ENCODE data around the gene TRMT6.
A peak's percentile ranks its signal among the peaks of the same experiment; 100 is the strongest.

TRMT6 gene

GRCh38 chr20:5989539-5989938 is 39.2 kb upstream of the TRMT6 start:
- H3K23ac ChIP-seq (ENCODE audit: low read length): no peak overlapping the region
- H2AK5ac ChIP-seq (ENCODE audit: low read length): no peak overlapping the region
- H3K79me2 ChIP-seq (ENCODE audit: control insufficient read depth, insufficient read depth, low read length): no peaks in the 10 kb centered on the region
- no peak overlapping the region for H3K9ac ChIP-seq (ENCODE audit: low read length)
- no peak overlapping the region for H3K56ac ChIP-seq (ENCODE audit: low read length)
- no peak overlapping the region for H3K18ac ChIP-seq (ENCODE audit: low read length)
- DNase-seq: peak; percentile 32
- no peak overlapping the region for H3K4ac ChIP-seq (ENCODE audit: low read depth, low read length)
- no peak overlapping the region for H4K5ac ChIP-seq (ENCODE audit: low read length)
- H3K79me1 ChIP-seq (ENCODE audit: low read length): no peaks in the 10 kb centered on the region
- no peak overlapping the region for H2BK5ac ChIP-seq (ENCODE audit: low read length)
- H3K27me3 ChIP-seq (ENCODE audit: insufficient read depth, low read length, poor library complexity): no peaks in the 10 kb centered on the region
- H3K36me3 ChIP-seq (ENCODE audit: control insufficient read depth, insufficient read depth, low read length): peaks cover 2% of the 10 kb centered on the region
- no CpG with 5 or more reads among the region's 1 CpG for WGBS (ENCODE audit: extremely low coverage, insufficient coverage, low lambda C conversion rate)
- no peak overlapping the region for H3K27ac ChIP-seq (ENCODE audit: low read depth, low read length)
- H3K4me1 ChIP-seq (ENCODE audit: control insufficient read depth, low read depth, low read length): no peaks in the 10 kb centered on the region
- no peak overlapping the region for H3K4me2 ChIP-seq (ENCODE audit: low read length)
- H2BK120ac ChIP-seq (ENCODE audit: low read depth, low read length): no peak overlapping the region
- H3K4me3 ChIP-seq (ENCODE audit: low read length): no peak overlapping the region
- no peak overlapping the region for H4K8ac ChIP-seq (ENCODE audit: low read depth, low read length)
- H2BK15ac ChIP-seq (replicated peaks; ENCODE audit: low read depth): no peak overlapping the region

- H3K4me3 ChIP-seq (ENCODE audit: low read length): no peak overlapping the region
- no peak overlapping the region for H3K9ac ChIP-seq (ENCODE audit: low read length)
- H2BK15ac ChIP-seq (replicated peaks; ENCODE audit: low read depth): no peak overlapping the region
- no peaks in the 10 kb centered on the region for H3K79me1 ChIP-seq (ENCODE audit: low read length)
- no CpG with 5 or more reads among the region's 2 CpGs for WGBS (ENCODE audit: extremely low coverage, insufficient coverage, low lambda C conversion rate)
- no peak overlapping the region for H3K18ac ChIP-seq (ENCODE audit: low read length)
- no peak for DNase-seq
- no peak overlapping the region for H2AK5ac ChIP-seq (ENCODE audit: low read length)
- no peak overlapping the region for H4K5ac ChIP-seq (ENCODE audit: low read length)
- H3K4me1 ChIP-seq (ENCODE audit: control insufficient read depth, low read depth, low read length): no peaks in the 10 kb centered on the region
- H3K27me3 ChIP-seq (ENCODE audit: insufficient read depth, low read length, poor library complexity): no peaks in the 10 kb centered on the region
- H4K8ac ChIP-seq (ENCODE audit: low read depth, low read length): no peak overlapping the region
- H2BK5ac ChIP-seq (ENCODE audit: low read length): no peak overlapping the region
- peaks cover 2% of the 10 kb centered on the region for H3K36me3 ChIP-seq (ENCODE audit: control insufficient read depth, insufficient read depth, low read length)
- no peaks in the 10 kb centered on the region for H3K79me2 ChIP-seq (ENCODE audit: control insufficient read depth, insufficient read depth, low read length)
- no peak overlapping the region for H3K4ac ChIP-seq (ENCODE audit: low read depth, low read length)
- H3K23ac ChIP-seq (ENCODE audit: low read length): no peak overlapping the region
- H2BK120ac ChIP-seq (ENCODE audit: low read depth, low read length): no peak overlapping the region
- H3K4me2 ChIP-seq (ENCODE audit: low read length): no peak overlapping the region
- H3K56ac ChIP-seq (ENCODE audit: low read length): no peak overlapping the region
- H3K27ac ChIP-seq (ENCODE audit: low read depth, low read length): no peak overlapping the region
These were observed 37.0 kb upstream of the TRMT6 start for GRCh38 chr20:5987383-5987782.

- Histone ChIP-seq H3K79me1 (ENCODE audit: low read length) (no peaks in the 10 kb centered on the region), H3K4me2 (ENCODE audit: low read length) (no peak overlapping the region), H2AK5ac (ENCODE audit: low read length) (no peak overlapping the region), H3K27me3 (ENCODE audit: insufficient read depth, low read length, poor library complexity) (no peaks in the 10 kb centered on the region), H3K56ac (ENCODE audit: low read length) (no peak overlapping the region), H3K18ac (ENCODE audit: low read length) (no peak overlapping the region), H3K4me1 (ENCODE audit: control insufficient read depth, low read depth, low read length) (no peaks in the 10 kb centered on the region), H2BK120ac (ENCODE audit: low read depth, low read length) (no peak overlapping the region), H3K4ac (ENCODE audit: low read depth, low read length) (no peak overlapping the region), H3K4me3 (ENCODE audit: low read length) (no peak overlapping the region), H2BK5ac (ENCODE audit: low read length) (no peak overlapping the region), H4K5ac (ENCODE audit: low read length) (no peak overlapping the region), H3K27ac (ENCODE audit: low read depth, low read length) (no peak overlapping the region), H3K9ac (ENCODE audit: low read length) (no peak overlapping the region), H3K79me2 (ENCODE audit: control insufficient read depth, insufficient read depth, low read length) (no peaks in the 10 kb centered on the region), H2BK15ac (replicated peaks; ENCODE audit: low read depth) (no peak overlapping the region), H3K23ac (ENCODE audit: low read length) (no peak overlapping the region), H3K36me3 (ENCODE audit: control insufficient read depth, insufficient read depth, low read length) (peaks cover 3% of the 10 kb centered on the region), H4K8ac (ENCODE audit: low read depth, low read length) (no peak overlapping the region)
- DNase-seq: no peak
- no CpG with 5 or more reads among the region's 5 CpGs for WGBS (ENCODE audit: extremely low coverage, insufficient coverage, low lambda C conversion rate)
These were observed 30.6 kb upstream of the TRMT6 start for GRCh38 chr20:5980720-5981538.

DNA sequence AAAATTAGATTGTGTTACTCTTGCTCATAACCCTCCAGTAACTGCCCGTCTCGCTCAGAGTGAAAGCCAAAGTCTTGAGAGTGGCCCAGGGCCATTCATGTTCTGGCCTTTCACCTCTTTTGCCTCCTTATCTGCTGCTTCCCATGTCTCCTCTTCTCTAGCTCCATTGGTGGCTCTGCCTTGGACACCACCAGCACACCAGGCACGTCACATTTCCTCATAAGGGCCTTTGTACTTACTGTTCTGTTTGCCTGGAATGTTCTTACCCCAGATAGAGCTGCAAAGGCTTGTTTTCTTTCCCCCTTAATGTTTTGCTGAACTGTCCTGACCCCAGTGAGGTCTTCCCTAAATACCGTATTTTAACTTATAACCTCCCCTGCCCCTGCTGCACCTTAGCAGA is 29.5 kb upstream of the TRMT6 start:
- Histone ChIP-seq H3K79me1 (ENCODE audit: low read length) (no peaks in the 10 kb centered on the region), H4K8ac (ENCODE audit: low read depth, low read length) (no peak overlapping the region), H3K27me3 (ENCODE audit: insufficient read depth, low read length, poor library complexity) (no peaks in the 10 kb centered on the region), H3K27ac (ENCODE audit: low read depth, low read length) (no peak overlapping the region), H3K79me2 (ENCODE audit: control insufficient read depth, insufficient read depth, low read length) (no peaks in the 10 kb centered on the region), H3K4ac (ENCODE audit: low read depth, low read length) (no peak overlapping the region), H2BK15ac (replicated peaks; ENCODE audit: low read depth) (no peak overlapping the region), H3K18ac (ENCODE audit: low read length) (no peak overlapping the region), H3K4me3 (ENCODE audit: low read length) (no peak overlapping the region), H3K4me2 (ENCODE audit: low read length) (no peak overlapping the region), H2BK120ac (ENCODE audit: low read depth, low read length) (no peak overlapping the region), H4K5ac (ENCODE audit: low read length) (no peak overlapping the region), H2BK5ac (ENCODE audit: low read length) (no peak overlapping the region), H3K36me3 (ENCODE audit: control insufficient read depth, insufficient read depth, low read length) (peaks cover 3% of the 10 kb centered on the region), H3K9ac (ENCODE audit: low read length) (no peak overlapping the region), H3K23ac (ENCODE audit: low read length) (no peak overlapping the region), H3K56ac (ENCODE audit: low read length) (no peak overlapping the region), H2AK5ac (ENCODE audit: low read length) (no peak overlapping the region), H3K4me1 (ENCODE audit: control insufficient read depth, low read depth, low read length) (no peaks in the 10 kb centered on the region)
- no peak for DNase-seq
- WGBS (ENCODE audit: extremely low coverage, insufficient coverage, low lambda C conversion rate): no CpG with 5 or more reads among the region's 4 CpGs

DNA sequence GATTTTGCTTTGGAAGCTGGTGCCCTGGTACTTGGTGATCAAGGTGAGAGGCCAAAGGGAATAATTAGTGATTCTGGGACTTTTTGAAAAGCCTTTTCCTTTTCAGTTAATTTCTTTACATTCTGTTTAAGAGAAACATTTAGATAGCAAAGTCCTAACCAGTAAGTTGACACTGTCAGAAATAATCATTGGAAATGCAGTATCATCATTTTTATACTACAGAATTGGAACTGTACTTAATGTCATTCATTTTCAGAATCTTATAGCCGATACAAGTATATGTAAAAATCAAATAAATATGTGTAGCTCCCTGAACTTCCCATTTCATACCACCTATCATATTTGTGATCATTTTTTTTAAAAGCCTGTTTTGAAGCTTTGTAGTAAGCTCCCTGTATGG is 27.6 kb upstream of the TRMT6 start:
- whole genome bisulfite sequencing (ENCODE audit: extremely low coverage, insufficient coverage, low lambda C conversion rate): no CpG with 5 or more reads among the region's 1 CpG
- H4K5ac ChIP-seq (ENCODE audit: low read length): no peak overlapping the region
- no peak overlapping the region for H3K4me3 ChIP-seq (ENCODE audit: low read length)
- H2BK5ac ChIP-seq (ENCODE audit: low read length): no peak overlapping the region
- H3K4ac ChIP-seq (ENCODE audit: low read depth, low read length): no peak overlapping the region
- no peak overlapping the region for H2BK15ac ChIP-seq (replicated peaks; ENCODE audit: low read depth)
- DNase-seq: no peak
- H3K4me2 ChIP-seq (ENCODE audit: low read length): no peak overlapping the region
- H2BK120ac ChIP-seq (ENCODE audit: low read depth, low read length): no peak overlapping the region
- no peaks in the 10 kb centered on the region for H3K4me1 ChIP-seq (ENCODE audit: control insufficient read depth, low read depth, low read length)
- H3K27ac ChIP-seq (ENCODE audit: low read depth, low read length): no peak overlapping the region
- peaks cover 3% of the 10 kb centered on the region for H3K36me3 ChIP-seq (ENCODE audit: control insufficient read depth, insufficient read depth, low read length)
- H3K9ac ChIP-seq (ENCODE audit: low read length): no peak overlapping the region
- no peak overlapping the region for H3K23ac ChIP-seq (ENCODE audit: low read length)
- no peaks in the 10 kb centered on the region for H3K79me2 ChIP-seq (ENCODE audit: control insufficient read depth, insufficient read depth, low read length)
- H3K18ac ChIP-seq (ENCODE audit: low read length): no peak overlapping the region
- no peak overlapping the region for H4K8ac ChIP-seq (ENCODE audit: low read depth, low read length)
- no peaks in the 10 kb centered on the region for H3K27me3 ChIP-seq (ENCODE audit: insufficient read depth, low read length, poor library complexity)
- no peaks in the 10 kb centered on the region for H3K79me1 ChIP-seq (ENCODE audit: low read length)
- H2AK5ac ChIP-seq (ENCODE audit: low read length): no peak overlapping the region
- no peak overlapping the region for H3K56ac ChIP-seq (ENCODE audit: low read length)

DNA sequence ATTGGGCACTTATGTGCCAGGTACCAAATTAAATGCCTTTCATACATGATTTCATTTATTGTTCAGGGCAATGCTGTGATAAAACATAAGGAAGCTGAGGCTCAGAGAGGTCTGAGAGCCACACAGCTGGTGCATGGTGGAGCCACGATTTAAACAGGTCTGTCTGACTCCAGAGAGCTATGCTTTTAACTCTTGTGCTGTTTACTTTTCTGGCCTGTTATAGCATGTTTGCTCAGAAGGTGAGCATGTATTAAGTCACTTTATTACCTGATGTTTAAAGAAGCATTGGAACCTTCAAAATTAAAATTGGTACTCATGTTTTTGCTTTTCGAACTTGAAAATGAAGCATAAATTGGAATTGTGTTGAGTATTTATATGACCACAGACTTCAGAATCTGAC is 26.9 kb upstream of the TRMT6 start:
- Histone ChIP-seq H3K27ac (ENCODE audit: low read depth, low read length) (no peak overlapping the region), H3K4me2 (ENCODE audit: low read length) (no peak overlapping the region), H3K4me3 (ENCODE audit: low read length) (no peak overlapping the region), H2BK5ac (ENCODE audit: low read length) (no peak overlapping the region), H3K79me1 (ENCODE audit: low read length) (no peaks in the 10 kb centered on the region), H3K79me2 (ENCODE audit: control insufficient read depth, insufficient read depth, low read length) (no peaks in the 10 kb centered on the region), H2AK5ac (ENCODE audit: low read length) (no peak overlapping the region), H3K4ac (ENCODE audit: low read depth, low read length) (no peak overlapping the region), H3K23ac (ENCODE audit: low read length) (no peak overlapping the region), H3K18ac (ENCODE audit: low read length) (no peak overlapping the region), H3K56ac (ENCODE audit: low read length) (no peak overlapping the region), H3K9ac (ENCODE audit: low read length) (no peak overlapping the region), H4K5ac (ENCODE audit: low read length) (no peak overlapping the region), H3K4me1 (ENCODE audit: control insufficient read depth, low read depth, low read length) (no peaks in the 10 kb centered on the region), H4K8ac (ENCODE audit: low read depth, low read length) (no peak overlapping the region), H2BK120ac (ENCODE audit: low read depth, low read length) (no peak overlapping the region), H3K36me3 (ENCODE audit: control insufficient read depth, insufficient read depth, low read length) (peaks cover 3% of the 10 kb centered on the region), H3K27me3 (ENCODE audit: insufficient read depth, low read length, poor library complexity) (no peaks in the 10 kb centered on the region), H2BK15ac (replicated peaks; ENCODE audit: low read depth) (no peak overlapping the region)
- DNase-seq: no peak
- no CpG with 5 or more reads among the region's 2 CpGs for WGBS (ENCODE audit: extremely low coverage, insufficient coverage, low lambda C conversion rate)
